Breast epithelium (tissue), 3 donors: ENCODE measurements around the gene COLEC11.

Experiments used
- CTCF ChIP-seq, 3 donors: fragments of 450-650 bp; IDR thresholded peaks; one replicate each; pipeline ENCODE4 v1.5.1; 2016 to 2017; ENCODE audit warnings: antibody characterized with exemption in 3 of 3, mild to moderate bottlenecking in 3 of 3, moderate library complexity in 3 of 3
- POLR2A ChIP-seq: fragments of 450-650 bp; IDR thresholded peaks from one replicate; pipeline ENCODE4 v1.6.1; 2016; ENCODE audit warnings: antibody characterized with exemption, mild to moderate bottlenecking, moderate library complexity
- POLR2AphosphoS5 ChIP-seq, 3 donors: sonication (generic); formaldehyde crosslinking; IDR thresholded peaks; one replicate each; pipeline ENCODE4 v1.6.1; 2017; ENCODE audit warnings: antibody characterized with exemption in 3 of 3

GRCh38 chr2:3681625-3682024, 86.7 kb downstream of the COLEC11 start:
- no peak for TF ChIP-seq CTCF (IDR thresholded peaks at IDR 0.05)
- no peak for TF ChIP-seq POLR2A
- TF ChIP-seq POLR2AphosphoS5 (IDR thresholded peaks at IDR 0.05), result no peak
